Measurements from ENCODE around the gene KRT17. TPM values are rescaled to one million over a fixed set of nuclear protein-coding genes. Genes with fewer than 3 reads are reported as not detected.

KRT17 gene
- total RNA-seq, 1 donor from 2014 or later = not detected

GRCh38 chr17:41649923-41650519 is 25.6 kb upstream of the KRT17 start:
- no peaks in the 10 kb centered on the region for H3K9me3 ChIP-seq (ENCODE audit: low read depth)
- no peak for DNase-seq (ENCODE audit: low spot score)
- H3K4me3 Mint-ChIP-seq = no peak overlapping the region
- H3K36me3 Mint-ChIP-seq = no peaks in the 10 kb centered on the region
- H2AFZ ChIP-seq (replicated peaks) = no peak overlapping the region
- H3K27ac ChIP-seq = no peak overlapping the region
- H3K27me3 Mint-ChIP-seq (ENCODE audit: insufficient read depth, low read depth) = peaks cover 7% of the 10 kb centered on the region
- no peaks in the 10 kb centered on the region for H3K9me3 Mint-ChIP-seq
- no peaks in the 10 kb centered on the region for H4K20me1 ChIP-seq (ENCODE audit: low read depth)
- H3K27me3 ChIP-seq = no peaks in the 10 kb centered on the region
- H3K4me1 Mint-ChIP-seq = peaks cover 6% of the 10 kb centered on the region
- peaks cover 8% of the 10 kb centered on the region for H3F3A ChIP-seq (ENCODE audit: low read depth)
- TF ChIP-seq EZH2phosphoT487 (IDR thresholded peaks at IDR 0.05) (no peak), CTCF (IDR thresholded peaks at IDR 0.05) (no peak), EZH2 (IDR thresholded peaks at IDR 0.05) (no peak)
- no peak overlapping the region for H3K4me3 ChIP-seq
- H3K79me2 ChIP-seq (ENCODE audit: low read depth) = no peaks in the 10 kb centered on the region
- no peak overlapping the region for H3K27ac Mint-ChIP-seq
- no peaks in the 10 kb centered on the region for H3K36me3 ChIP-seq
- H3K9ac ChIP-seq = no peak overlapping the region
- H3K4me1 ChIP-seq = peaks cover under 1% of the 10 kb centered on the region
- no peak overlapping the region for H3K4me2 ChIP-seq

- no peaks in the 10 kb centered on the region for H3K36me3 Mint-ChIP-seq
- Histone ChIP-seq H2AFZ (replicated peaks) (peak overlapping the region; percentile 83), H3K4me1 (no peaks in the 10 kb centered on the region), H3K27ac (no peak overlapping the region), H4K20me1 (ENCODE audit: low read depth) (no peaks in the 10 kb centered on the region), H3K9ac (no peak overlapping the region), H3K79me2 (ENCODE audit: low read depth) (no peaks in the 10 kb centered on the region), H3K27me3 (no peaks in the 10 kb centered on the region), H3K4me2 (peak overlapping the region; percentile 78), H3F3A (ENCODE audit: low read depth) (peaks cover 8% of the 10 kb centered on the region), H3K9me3 (ENCODE audit: low read depth) (no peaks in the 10 kb centered on the region), H3K4me3 (peak overlapping the region; percentile 45), H3K36me3 (no peaks in the 10 kb centered on the region)
- peak overlapping the region; percentile 83 for H3K27ac Mint-ChIP-seq
- TF ChIP-seq EZH2 (IDR thresholded peaks at IDR 0.05) (peak; percentile 36), CTCF (IDR thresholded peaks at IDR 0.05) (peak; percentile 89), EZH2phosphoT487 (IDR thresholded peaks at IDR 0.05) (no peak)
- H3K27me3 Mint-ChIP-seq (ENCODE audit: insufficient read depth, low read depth) = peaks cover 5% of the 10 kb centered on the region
- peak; percentile 92 for DNase-seq (ENCODE audit: low spot score)
- peak overlapping the region; percentile 80 for H3K4me3 Mint-ChIP-seq
- peaks cover 6% of the 10 kb centered on the region for H3K4me1 Mint-ChIP-seq
- no peaks in the 10 kb centered on the region for H3K9me3 Mint-ChIP-seq
These were observed 24.2 kb upstream of the KRT17 start for GRCh38 chr17:41648411-41649195.

GRCh38 chr17:41647940-41648410 is 23.6 kb upstream of the KRT17 start:
- peak overlapping the region; percentile 78 for H3K4me2 ChIP-seq
- H3K9me3 ChIP-seq (ENCODE audit: low read depth) = no peaks in the 10 kb centered on the region
- H3K36me3 ChIP-seq = no peaks in the 10 kb centered on the region
- Mint-ChIP-seq H3K27ac (no peak overlapping the region), H3K36me3 (no peaks in the 10 kb centered on the region), H3K9me3 (no peaks in the 10 kb centered on the region), H3K4me3 (peak overlapping the region; percentile 80), H3K4me1 (peaks cover 6% of the 10 kb centered on the region), H3K27me3 (ENCODE audit: insufficient read depth, low read depth) (peaks cover 5% of the 10 kb centered on the region)
- no peak for TF ChIP-seq EZH2 (IDR thresholded peaks at IDR 0.05)
- TF ChIP-seq CTCF (IDR thresholded peaks at IDR 0.05) = peak; percentile 95
- TF ChIP-seq EZH2phosphoT487 (IDR thresholded peaks at IDR 0.05) = no peak
- H3K9ac ChIP-seq = no peak overlapping the region
- peak overlapping the region; percentile 45 for H3K4me3 ChIP-seq
- DNase-seq (ENCODE audit: low spot score) = peak; percentile 94
- H3F3A ChIP-seq (ENCODE audit: low read depth) = peaks cover 8% of the 10 kb centered on the region
- H3K79me2 ChIP-seq (ENCODE audit: low read depth) = no peaks in the 10 kb centered on the region
- no peaks in the 10 kb centered on the region for H3K4me1 ChIP-seq
- no peak overlapping the region for H3K27ac ChIP-seq
- H2AFZ ChIP-seq (replicated peaks) = peak overlapping the region; percentile 92
- H3K27me3 ChIP-seq = no peaks in the 10 kb centered on the region
- H4K20me1 ChIP-seq (ENCODE audit: low read depth) = no peaks in the 10 kb centered on the region

All from neural progenitor cell (in vitro differentiated cells).